Fibroblast of mammary gland (primary cell): ENCODE measurements around the gene MYCN.
"Not testable (repeated sequence)": the region's sequence is repeated elsewhere in the genome, so short reads cannot be mapped to it uniquely, and the experiment has no call there.

Source experiments
- DNase-seq: peaks from one replicate; pipeline ENCODE4 v3.0.0-alpha.2; 2010; ENCODE audit warnings: low read depth
- H3K4me3 ChIP-seq: 2 replicates; pipeline ENCODE4 v1.5.1; 2011; ENCODE audit warnings: low read depth, mild to moderate bottlenecking, low read length, moderate library complexity; ENCODE audit not compliant: control insufficient read depth
- TF ChIP-seq, protein P1 (sequence below): conservative IDR thresholded peaks from 2 replicates; pipeline ENCODE4 v1.5.1; 2011; ENCODE audit warnings: low read depth, low read length, inconsistent platforms; ENCODE audit not compliant: control insufficient read depth, insufficient read depth

Gene MYCN

DNA sequence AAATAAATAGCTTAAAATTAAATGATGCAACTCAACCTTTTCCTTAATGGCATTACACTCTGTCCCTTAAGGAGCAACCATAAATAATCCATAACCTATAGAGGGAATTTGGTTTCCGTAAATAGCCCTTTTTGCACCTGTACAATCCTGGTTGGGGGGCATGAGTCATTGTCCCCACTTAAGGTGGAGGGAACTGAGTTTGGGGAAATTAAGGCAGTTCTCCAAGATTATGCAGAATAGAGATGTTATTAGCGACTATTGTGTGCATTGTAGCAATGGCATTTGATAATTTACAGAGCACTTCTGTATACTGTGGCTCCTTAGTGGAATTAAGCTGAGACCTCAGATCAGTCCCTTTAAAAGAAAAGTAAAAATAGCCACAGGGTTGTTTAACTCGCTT is 6.6 kb downstream of the MYCN start:
- no peak for DNase-seq
- H3K4me3 ChIP-seq, result no peak overlapping the region
- TF ChIP-seq, protein P1, sequence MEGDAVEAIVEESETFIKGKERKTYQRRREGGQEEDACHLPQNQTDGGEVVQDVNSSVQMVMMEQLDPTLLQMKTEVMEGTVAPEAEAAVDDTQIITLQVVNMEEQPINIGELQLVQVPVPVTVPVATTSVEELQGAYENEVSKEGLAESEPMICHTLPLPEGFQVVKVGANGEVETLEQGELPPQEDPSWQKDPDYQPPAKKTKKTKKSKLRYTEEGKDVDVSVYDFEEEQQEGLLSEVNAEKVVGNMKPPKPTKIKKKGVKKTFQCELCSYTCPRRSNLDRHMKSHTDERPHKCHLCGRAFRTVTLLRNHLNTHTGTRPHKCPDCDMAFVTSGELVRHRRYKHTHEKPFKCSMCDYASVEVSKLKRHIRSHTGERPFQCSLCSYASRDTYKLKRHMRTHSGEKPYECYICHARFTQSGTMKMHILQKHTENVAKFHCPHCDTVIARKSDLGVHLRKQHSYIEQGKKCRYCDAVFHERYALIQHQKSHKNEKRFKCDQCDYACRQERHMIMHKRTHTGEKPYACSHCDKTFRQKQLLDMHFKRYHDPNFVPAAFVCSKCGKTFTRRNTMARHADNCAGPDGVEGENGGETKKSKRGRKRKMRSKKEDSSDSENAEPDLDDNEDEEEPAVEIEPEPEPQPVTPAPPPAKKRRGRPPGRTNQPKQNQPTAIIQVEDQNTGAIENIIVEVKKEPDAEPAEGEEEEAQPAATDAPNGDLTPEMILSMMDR, result no peak

DNA sequence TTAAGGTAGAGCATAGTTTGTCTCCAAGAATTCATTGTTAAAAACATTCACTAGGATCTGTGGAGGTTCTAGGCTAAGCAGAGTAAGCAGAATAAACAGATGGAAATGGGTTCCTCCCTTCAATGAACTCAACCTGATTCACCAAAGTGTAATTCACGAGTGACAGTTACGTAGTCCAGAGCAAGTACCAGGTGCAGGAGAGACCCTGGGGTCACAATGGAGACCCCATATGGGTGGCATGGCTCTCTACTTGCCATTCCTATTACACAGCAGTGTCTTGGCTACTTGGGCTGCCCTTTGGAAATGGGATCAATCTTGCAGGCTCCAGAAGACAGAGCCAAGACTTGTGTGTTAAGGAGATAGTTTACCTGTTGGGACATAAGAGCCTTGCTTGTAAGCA is 7.1 kb downstream of the MYCN start:
- TF ChIP-seq, protein P1, result no peak

DNA sequence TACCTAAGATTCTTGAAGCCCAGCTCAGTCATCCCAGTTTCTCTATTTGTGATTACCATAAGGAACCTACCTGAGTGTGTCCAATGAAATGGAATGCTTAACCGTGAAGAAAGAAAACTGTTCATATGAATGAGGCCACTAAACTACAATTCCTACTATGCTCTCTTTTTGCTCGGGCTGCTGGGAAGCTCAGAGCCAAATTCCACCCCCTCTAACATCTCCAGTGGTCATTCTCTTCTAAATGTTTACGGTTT is 8.3 kb downstream of the MYCN start:
- no peak overlapping the region for H3K4me3 ChIP-seq
- DNase-seq, result no peak
- TF ChIP-seq, protein P1, result no peak

More for the DNA sequence above, 7.1 kb downstream of the MYCN start:
- H3K4me3 ChIP-seq, result no peak overlapping the region
- DNase-seq, result no peak

DNA sequence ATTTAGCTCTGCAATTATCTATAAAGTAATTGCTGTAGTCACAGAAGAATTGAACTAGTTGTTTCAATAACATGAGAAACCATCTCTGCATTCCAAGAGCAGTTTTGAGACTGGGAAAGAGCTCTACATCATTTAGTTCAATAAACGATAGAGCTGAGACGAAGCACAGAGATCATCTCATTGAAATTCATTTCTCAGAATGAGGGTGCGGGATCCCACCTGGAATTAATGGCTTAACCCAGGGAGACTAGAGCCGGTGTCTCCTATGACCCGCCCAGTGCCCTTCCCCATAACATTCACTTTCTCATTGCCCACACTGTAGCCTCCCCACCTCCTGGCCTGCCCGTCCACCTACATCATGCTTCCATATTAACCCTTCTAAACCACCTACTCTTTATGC is 8.8 kb downstream of the MYCN start:
- TF ChIP-seq, protein P1, result no peak
- no peak for DNase-seq
- no peak overlapping the region for H3K4me3 ChIP-seq

DNA sequence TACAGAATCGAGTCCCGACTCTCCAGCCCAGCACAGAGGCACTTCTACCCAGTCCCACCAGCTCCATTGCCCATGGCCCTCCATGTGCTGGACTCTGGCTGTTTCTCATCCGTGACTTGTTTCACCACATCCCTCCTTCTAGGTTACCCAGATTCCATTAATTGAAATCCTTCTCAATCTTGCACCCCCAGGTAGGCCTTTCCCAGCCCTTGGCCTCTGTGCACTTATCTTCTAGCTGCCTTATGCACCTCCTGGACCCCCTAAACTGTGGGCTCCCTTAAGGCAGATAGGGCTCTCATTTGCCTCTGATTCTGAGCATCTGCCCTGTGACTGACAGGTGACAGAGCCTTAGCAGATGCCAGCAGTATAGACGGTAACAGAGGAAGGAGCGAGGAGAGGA is 9.2 kb downstream of the MYCN start:
- TF ChIP-seq, protein P1, result no peak
- no peak for DNase-seq
- H3K4me3 ChIP-seq, result no peak overlapping the region

DNA sequence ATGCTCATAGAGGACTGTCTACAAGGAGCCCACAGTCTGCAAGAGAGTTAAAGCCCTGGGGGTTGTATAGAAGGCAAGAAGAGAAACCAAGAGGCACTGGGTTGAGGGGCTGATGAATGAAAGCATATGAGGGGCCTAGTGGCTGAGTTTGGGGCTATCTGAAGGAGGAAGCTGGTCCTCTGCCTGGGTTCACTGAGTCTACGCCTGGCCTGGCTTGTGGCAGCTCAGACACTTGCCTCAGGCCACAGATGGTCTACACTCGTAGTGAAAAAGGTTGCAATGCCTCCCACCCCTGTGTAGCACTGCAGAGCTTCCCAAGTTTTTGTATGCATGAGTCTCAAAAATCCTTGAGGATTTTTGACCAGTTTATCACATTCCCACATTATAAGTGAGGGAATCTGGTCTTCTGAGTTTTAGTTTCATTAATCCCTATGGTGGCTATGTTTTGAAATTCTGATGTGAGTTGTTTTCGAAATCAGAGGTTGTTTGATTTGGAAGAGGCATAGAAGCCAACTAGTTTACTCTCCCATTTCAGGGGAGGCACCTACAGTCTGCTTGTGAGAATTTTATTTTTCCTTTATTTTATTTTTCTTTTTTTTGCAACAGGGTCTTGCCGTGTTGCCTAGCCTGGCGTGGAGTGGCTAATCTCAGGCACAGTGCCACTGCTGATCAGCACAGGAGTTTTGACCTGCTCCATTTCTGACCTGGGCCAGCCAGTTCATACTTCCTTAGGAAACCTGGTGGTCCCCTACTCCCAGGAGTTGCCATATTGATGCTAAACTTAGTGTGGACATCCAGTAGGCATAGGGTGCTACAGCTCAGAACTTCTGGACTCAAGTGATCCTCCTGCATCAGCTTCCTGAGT is 10.0 kb downstream of the MYCN start:
- no peak overlapping the region for H3K4me3 ChIP-seq
- TF ChIP-seq, protein P1, result no peak
- no peak for DNase-seq

DNA sequence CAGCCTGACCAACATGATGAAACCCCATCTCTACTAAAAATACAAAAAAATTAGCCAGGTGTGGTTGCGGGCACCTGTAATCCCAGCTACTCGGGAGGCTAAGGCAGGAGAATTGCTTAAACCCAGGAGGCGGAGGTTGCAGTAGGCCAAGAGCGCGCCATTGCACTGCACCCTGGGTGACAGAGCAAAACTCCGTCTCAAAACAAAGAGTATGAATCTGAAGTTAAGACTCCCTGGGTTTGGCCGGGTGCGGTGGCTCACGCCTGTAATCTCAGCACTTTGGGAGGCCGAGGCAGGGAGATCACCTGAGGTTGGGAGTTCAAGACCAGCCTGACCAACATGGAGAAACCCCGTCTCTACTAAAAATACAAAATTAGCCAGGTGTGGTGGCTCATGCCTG is 11.6 kb downstream of the MYCN start:
- DNase-seq, H3K4me3 ChIP-seq: not testable (repeated sequence)
